HepG2 (cell line): ENCODE results near the gene CFAP221.

Experiments used
- MAFK ChIP-seq, 2 experiments: IDR thresholded peaks in 1 of 2; conservative IDR thresholded peaks in 1 of 2; 2 replicates each; pipeline ENCODE4 v1.6.1; 2011; ENCODE audit warnings: improper control_type of control experiment in 2 of 2, low read length in 2 of 2
- ZFP36 ChIP-seq: fragments of 150-350 bp; IDR thresholded peaks from 2 replicates; pipeline ENCODE4 v1.6.1; 2018; ENCODE audit warnings: borderline replicate concordance, low read length, low read depth; ENCODE audit not compliant: partially characterized antibody
- ZNF282 ChIP-seq: fragments of 450-650 bp; IDR thresholded peaks from 2 replicates; pipeline ENCODE4 v1.6.1; 2018; ENCODE audit not compliant: partially characterized antibody
- ZNF296 ChIP-seq: sonication (generic); formaldehyde crosslinking; conservative IDR thresholded peaks from 2 replicates; pipeline ENCODE4 v1.5.0; 2020; ENCODE audit warnings: mild to moderate bottlenecking, missing genetic modification reagents
- TF ChIP-seq, protein P1 (sequence below): sonication (generic); formaldehyde crosslinking; IDR thresholded peaks from 2 replicates; pipeline ENCODE4 v1.5.0; 2020; ENCODE audit warnings: mild to moderate bottlenecking, missing genetic modification reagents, moderate library complexity

DNA sequence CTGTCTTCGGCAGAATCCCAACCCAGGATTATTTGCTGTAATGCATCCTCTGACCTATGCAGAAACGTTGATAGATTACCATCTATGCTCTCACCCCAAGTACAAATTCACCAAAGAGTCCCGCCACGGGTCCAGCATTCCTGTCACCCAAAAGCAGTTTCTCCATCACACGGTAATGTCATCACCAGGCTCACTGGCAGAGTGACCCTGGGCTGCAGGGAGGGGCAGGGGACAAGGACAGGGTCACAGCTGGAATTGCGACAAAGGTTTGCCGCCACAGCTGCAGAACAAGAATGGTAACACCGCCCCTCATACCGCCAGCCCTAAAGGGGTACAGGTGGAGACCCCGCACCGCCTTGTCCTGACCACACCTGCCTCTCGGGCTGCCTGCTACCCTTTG lies 94.0 kb downstream of the CFAP221 start:
- TF ChIP-seq, protein P1, sequence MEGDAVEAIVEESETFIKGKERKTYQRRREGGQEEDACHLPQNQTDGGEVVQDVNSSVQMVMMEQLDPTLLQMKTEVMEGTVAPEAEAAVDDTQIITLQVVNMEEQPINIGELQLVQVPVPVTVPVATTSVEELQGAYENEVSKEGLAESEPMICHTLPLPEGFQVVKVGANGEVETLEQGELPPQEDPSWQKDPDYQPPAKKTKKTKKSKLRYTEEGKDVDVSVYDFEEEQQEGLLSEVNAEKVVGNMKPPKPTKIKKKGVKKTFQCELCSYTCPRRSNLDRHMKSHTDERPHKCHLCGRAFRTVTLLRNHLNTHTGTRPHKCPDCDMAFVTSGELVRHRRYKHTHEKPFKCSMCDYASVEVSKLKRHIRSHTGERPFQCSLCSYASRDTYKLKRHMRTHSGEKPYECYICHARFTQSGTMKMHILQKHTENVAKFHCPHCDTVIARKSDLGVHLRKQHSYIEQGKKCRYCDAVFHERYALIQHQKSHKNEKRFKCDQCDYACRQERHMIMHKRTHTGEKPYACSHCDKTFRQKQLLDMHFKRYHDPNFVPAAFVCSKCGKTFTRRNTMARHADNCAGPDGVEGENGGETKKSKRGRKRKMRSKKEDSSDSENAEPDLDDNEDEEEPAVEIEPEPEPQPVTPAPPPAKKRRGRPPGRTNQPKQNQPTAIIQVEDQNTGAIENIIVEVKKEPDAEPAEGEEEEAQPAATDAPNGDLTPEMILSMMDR (CRISPR knock-in tag), result no peak
- TF ChIP-seq ZNF282 (no peak), ZFP36 (no peak), MAFK (conservative IDR thresholded peaks at IDR 0.05 in 1 of 2, IDR thresholded peaks at IDR 0.05 in 1 of 2; ENCODE audit: low read length in 2 of 2) (no peak), ZNF296 (CRISPR knock-in tag) (no peak)
